DOHH2 (cell line): ENCODE measurements around the gene OTULINL.

Source experiments
- H3F3A ChIP-seq: fragments of 200-600 bp; sonication (generic), shearing (Covaris generic); 2 replicates; pipeline ENCODE4 v1.6.0; 2016; ENCODE audit warnings: antibody characterized with exemption, mild to moderate bottlenecking; ENCODE audit not compliant: control insufficient read depth, insufficient read depth
- H3K27ac ChIP-seq: fragments of 200-600 bp; sonication (generic); 2 replicates; pipeline ENCODE4 v1.5.1; 2014; ENCODE audit warnings: low read depth, mild to moderate bottlenecking, low read length, moderate library complexity
- H3K27me3 ChIP-seq: fragments of 200-600 bp; sonication (generic); 2 replicates; pipeline ENCODE4 v1.6.1; 2014; ENCODE audit warnings: mild to moderate bottlenecking, low read length, mixed read lengths; ENCODE audit not compliant: control insufficient read depth
- H3K36me3 ChIP-seq: fragments of 200-600 bp; sonication (generic); 2 replicates; pipeline ENCODE4 v1.6.1; 2014; ENCODE audit warnings: mild to moderate bottlenecking, low read length, moderate library complexity, mixed read lengths; ENCODE audit not compliant: control insufficient read depth
- H3K4me1 ChIP-seq: fragments of 200-600 bp; sonication (generic); 2 replicates; pipeline ENCODE4 v1.6.1; 2014; ENCODE audit warnings: mild to moderate bottlenecking, low read length, mixed read lengths; ENCODE audit not compliant: control insufficient read depth
- H3K4me2 ChIP-seq: fragments of 200-600 bp; sonication (generic); 2 replicates; pipeline ENCODE4 v1.6.0; 2014; ENCODE audit warnings: mild to moderate bottlenecking, low read length, moderate library complexity
- H3K4me3 ChIP-seq: fragments of 200-600 bp; sonication (generic); 2 replicates; pipeline ENCODE4 v1.5.1; 2014; ENCODE audit warnings: mild to moderate bottlenecking, low read length, mixed read lengths
- H3K79me2 ChIP-seq: fragments of 200-600 bp; sonication (generic); 2 replicates; pipeline ENCODE4 v1.6.1; 2014; ENCODE audit warnings: mild to moderate bottlenecking, low read length, mixed read lengths; ENCODE audit not compliant: control insufficient read depth
- H3K9me2 ChIP-seq: fragments of 200-600 bp; sonication (generic); replicated peaks from 2 replicates; pipeline ENCODE4 v1.6.1; 2014; ENCODE audit warnings: mild to moderate bottlenecking, low read length, mixed read lengths; ENCODE audit not compliant: control insufficient read depth
- H3K9me3 ChIP-seq: fragments of 200-600 bp; sonication (generic); 2 replicates; pipeline ENCODE4 v1.6.1; 2014; ENCODE audit warnings: antibody characterized with exemption, low read length, mixed read lengths; ENCODE audit not compliant: control insufficient read depth, insufficient read depth
- H4K20me1 ChIP-seq: fragments of 200-600 bp; sonication (generic); 2 replicates; pipeline ENCODE4 v1.6.0; 2014; ENCODE audit warnings: low read depth, mild to moderate bottlenecking, antibody characterized with exemption, low read length, moderate library complexity; ENCODE audit not compliant: control insufficient read depth, insufficient read depth
- CTCF ChIP-seq: fragments of 200-600 bp; sonication (generic); IDR thresholded peaks from one replicate; pipeline ENCODE4 v1.5.1; 2014; ENCODE audit warnings: antibody characterized with exemption, mild to moderate bottlenecking, low read depth, low read length; ENCODE audit not compliant: poor library complexity, severe bottlenecking
- EZH2phosphoT487 ChIP-seq: fragments of 200-600 bp; sonication (generic); IDR thresholded peaks from 2 replicates; pipeline ENCODE4 v1.6.1; 2017; ENCODE audit warnings: borderline replicate concordance, mild to moderate bottlenecking, antibody characterized with exemption, low read length, moderate library complexity, mixed read lengths

Gene OTULINL

GRCh38 chr5:14656898-14657297, 75.3 kb downstream of the OTULINL start:
- no peak overlapping the region for H3K27ac ChIP-seq
- H3F3A ChIP-seq, result no peaks in the 10 kb centered on the region
- no peaks in the 10 kb centered on the region for H3K36me3 ChIP-seq
- no peaks in the 10 kb centered on the region for H3K9me2 ChIP-seq
- no peaks in the 10 kb centered on the region for H3K79me2 ChIP-seq
- H4K20me1 ChIP-seq, result no peaks in the 10 kb centered on the region
- TF ChIP-seq EZH2phosphoT487 (no peak), CTCF (no peak)
- peaks cover 7% of the 10 kb centered on the region for H3K27me3 ChIP-seq
- no peaks in the 10 kb centered on the region for H3K9me3 ChIP-seq
- no peak overlapping the region; the same call in 1 of the 2 replicates for H3K4me2 ChIP-seq
- H3K4me3 ChIP-seq, result no peak overlapping the region
- H3K4me1 ChIP-seq, result peaks cover 29% of the 10 kb centered on the region

- Histone ChIP-seq H3K27ac (no peak overlapping the region), H3K27me3 (no peaks in the 10 kb centered on the region), H3K36me3 (peaks cover 10% of the 10 kb centered on the region), H3F3A (no peaks in the 10 kb centered on the region), H3K4me2 (no peak overlapping the region), H4K20me1 (no peaks in the 10 kb centered on the region), H3K4me3 (no peak overlapping the region), H3K9me2 (no peaks in the 10 kb centered on the region), H3K4me1 (peaks cover 49% of the 10 kb centered on the region), H3K9me3 (no peaks in the 10 kb centered on the region), H3K79me2 (peaks cover 19% of the 10 kb centered on the region)
- TF ChIP-seq EZH2phosphoT487, result no peak
- no peak for TF ChIP-seq CTCF
These were observed 78.4 kb downstream of the OTULINL start for GRCh38 chr5:14659821-14660607.

- H3K9me2 ChIP-seq, result no peaks in the 10 kb centered on the region
- peaks cover 16% of the 10 kb centered on the region for H3K36me3 ChIP-seq
- H3K27me3 ChIP-seq, result no peaks in the 10 kb centered on the region
- peaks cover 6% of the 10 kb centered on the region; the same call in 1 of the 2 replicates for H3F3A ChIP-seq
- H3K27ac ChIP-seq, result no peak overlapping the region
- TF ChIP-seq CTCF (no peak), EZH2phosphoT487 (no peak)
- H3K4me1 ChIP-seq, result peaks cover 55% of the 10 kb centered on the region
- H3K4me3 ChIP-seq, result no peak overlapping the region
- H3K79me2 ChIP-seq, result peaks cover 27% of the 10 kb centered on the region
- H3K9me3 ChIP-seq, result no peaks in the 10 kb centered on the region
- H4K20me1 ChIP-seq, result peaks cover 6% of the 10 kb centered on the region; the same call in 1 of the 2 replicates
- peak overlapping the region; percentile 34 for H3K4me2 ChIP-seq
These were observed 79.2 kb downstream of the OTULINL start for GRCh38 chr5:14660833-14661232.
